HUDEP-2 (cell line): ENCODE data around the gene ARFIP2.
A peak's percentile ranks its signal among the peaks of the same experiment; 100 is the strongest.
"Not testable (repeated sequence)": the region's sequence is repeated elsewhere in the genome, so short reads cannot be mapped to it uniquely, and the experiment has no call there.

Experiments
- DNase-seq, 76 experiments: peaks; one replicate each; lab custom pipeline; 2025; ENCODE audit not compliant: unreplicated experiment in 76 of 76; lab: John Stamatoyannopoulos, UW

ARFIP2 gene

DNA sequence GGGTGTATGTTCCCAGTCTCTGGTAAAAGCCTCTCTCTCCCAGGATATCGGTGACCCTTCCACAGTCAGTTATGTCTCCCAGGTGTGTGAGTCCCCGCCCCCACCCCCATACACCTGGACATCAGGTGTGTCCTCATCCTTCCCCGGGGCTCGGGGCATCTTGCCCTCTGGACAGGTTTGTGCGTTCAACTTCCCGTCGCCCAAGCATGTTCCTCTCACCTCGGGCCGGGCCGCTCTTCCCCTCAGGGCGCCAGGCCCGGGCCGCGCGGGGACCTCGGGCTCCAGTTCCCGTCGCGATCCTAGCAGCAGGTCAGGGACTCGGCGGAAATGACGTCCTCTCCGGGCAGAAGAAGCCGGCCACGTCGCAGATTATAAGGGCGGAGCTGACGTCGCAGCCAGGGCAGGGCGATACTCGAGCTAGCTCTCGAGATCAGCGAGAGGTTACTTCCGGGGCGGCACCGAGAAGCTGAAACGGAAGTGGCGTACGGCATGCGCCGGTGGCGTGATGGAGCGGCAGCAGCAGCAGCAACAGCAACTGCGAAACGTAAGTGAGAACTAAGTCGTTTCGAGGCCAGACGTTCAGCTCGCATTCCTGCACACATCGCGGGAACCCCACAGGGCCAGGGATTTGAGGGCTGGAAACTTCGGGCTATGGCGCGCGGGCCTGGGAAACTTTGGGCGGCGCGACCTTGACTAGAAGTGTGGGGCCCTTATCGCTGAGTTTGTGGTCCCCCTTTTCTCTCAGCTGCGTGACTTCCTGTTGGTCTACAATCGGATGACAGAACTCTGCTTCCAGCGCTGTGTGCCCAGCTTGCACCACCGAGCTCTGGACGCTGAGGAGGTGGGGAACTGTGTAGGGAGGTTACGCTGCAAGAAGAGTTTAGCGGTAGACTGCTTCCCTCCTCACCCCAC, at the start of gene ARFIP2, which contains the start of gene TIMM10B:
Gene ARFIP2, minus strand, starts transcription at position 320 of the 912 bp plus-strand sequence. CDS start 910 bp downstream, outside the sequence.
Gene TIMM10B, plus strand, starts transcription at position 490 of the 912 bp plus-strand sequence. Its CDS starts 16 bp downstream, at position 506.
- DNase-seq = peak; percentile 6 to 98 (median 94)

DNA sequence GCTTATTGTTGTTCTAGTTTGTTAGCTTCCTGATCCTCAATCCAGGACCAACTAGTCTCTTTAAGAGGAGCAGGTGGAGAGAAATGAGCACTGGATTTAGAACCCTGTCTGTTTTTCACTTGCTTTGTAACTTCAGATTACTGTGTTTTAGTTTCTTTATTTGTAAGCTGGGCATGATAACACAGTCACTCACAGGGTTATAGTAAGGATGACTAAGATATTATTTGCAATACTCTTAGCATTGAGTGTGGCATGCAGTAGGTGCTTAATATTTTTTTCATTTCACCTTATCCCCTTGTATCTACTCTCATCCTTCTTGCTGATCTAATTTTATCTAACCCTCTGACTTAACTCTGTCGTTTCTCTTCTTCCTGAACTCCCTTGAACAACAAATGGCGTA, 49.7 kb upstream of the ARFIP2 start:
- no peak for DNase-seq

GRCh38 chr11:6529266-6529665, 48.1 kb upstream of the ARFIP2 start:
- no peak for DNase-seq

DNA sequence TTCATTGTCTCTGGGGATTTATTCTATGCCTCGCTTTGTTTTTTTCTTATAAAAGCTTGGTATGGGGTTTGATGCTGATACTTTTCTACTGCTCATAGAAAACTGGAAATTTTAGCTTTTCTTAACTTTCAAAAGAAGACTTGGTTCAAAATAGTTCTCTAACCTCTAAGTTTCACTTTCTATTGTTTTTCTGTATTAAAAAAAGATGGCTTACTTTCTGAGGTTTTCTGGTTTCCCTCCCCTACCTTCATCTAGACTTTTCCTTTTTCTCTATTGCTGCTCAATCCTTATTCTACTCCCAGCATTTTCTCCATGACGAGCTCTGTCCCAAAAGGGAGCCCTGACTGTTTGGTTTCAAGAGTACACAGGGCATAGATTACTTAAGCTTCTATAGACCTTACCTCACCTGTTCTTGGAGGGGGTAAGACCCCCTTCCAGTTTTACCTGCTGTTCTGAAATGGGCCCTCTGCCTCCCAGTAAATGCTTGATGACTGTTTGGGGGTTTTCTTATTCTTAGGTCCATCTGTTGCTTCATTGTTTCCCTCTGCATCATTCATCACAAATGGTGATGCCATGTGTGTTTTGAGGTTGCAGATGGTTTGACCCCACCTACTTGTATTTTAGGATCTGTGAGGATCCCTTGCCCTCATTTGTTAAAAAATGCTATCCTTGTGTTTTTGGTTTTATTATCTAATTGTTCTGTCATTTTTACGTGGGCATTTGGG, 45.4 kb upstream of the ARFIP2 start:
- DNase-seq = no peak

- no peak for DNase-seq
Measured at GRCh38 chr11:6523253-6523652, 42.1 kb upstream of the ARFIP2 start.

DNA sequence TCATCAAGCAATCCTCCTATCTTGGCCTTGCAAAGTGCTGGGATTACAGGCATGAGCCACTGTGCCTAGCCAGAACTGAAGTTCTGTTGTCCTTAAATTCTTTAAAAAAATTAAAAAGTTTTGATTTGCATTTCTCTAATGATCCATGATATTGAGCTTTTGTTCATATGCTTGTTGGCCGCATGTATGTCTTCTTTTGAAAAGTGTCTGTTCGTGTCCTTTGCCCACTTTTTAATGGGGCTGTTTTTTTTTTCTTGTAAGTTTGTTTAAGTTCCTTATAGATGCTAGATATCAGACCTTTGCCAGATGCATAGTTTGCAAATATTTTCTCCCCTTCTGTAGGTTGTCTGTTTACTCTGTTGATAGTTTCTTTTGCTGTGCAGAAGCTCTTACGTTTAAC, 40.8 kb upstream of the ARFIP2 start:
- not testable (repeated sequence) for DNase-seq

DNA sequence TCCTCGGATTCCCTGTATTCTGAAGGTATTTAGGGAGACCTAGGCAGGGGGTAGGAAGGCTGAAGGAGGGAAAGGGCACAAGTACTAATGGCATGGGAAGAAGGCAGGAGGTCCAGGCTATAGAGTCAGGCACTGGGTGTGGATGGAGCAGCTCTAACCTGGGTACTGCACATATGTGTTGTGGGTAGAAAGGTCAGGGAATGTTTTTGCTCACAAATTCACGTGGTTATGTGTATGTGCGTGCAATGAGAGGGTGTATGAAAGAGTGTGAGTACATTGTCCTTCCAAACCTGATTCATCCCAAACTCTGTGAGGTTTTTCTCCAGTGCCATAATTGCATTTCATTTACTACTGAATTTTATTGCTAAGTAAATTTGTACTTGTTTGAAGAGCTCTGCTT, 39.1 kb upstream of the ARFIP2 start:
- no peak for DNase-seq

- no peak for DNase-seq
Measured at GRCh38 chr11:6516865-6517264, 35.7 kb upstream of the ARFIP2 start.

GRCh38 chr11:6505577-6506240, 24.6 kb upstream of the ARFIP2 start:
- peak in 22 of 76 experiments; percentile 1 to 60 (median 27) for DNase-seq

DNA sequence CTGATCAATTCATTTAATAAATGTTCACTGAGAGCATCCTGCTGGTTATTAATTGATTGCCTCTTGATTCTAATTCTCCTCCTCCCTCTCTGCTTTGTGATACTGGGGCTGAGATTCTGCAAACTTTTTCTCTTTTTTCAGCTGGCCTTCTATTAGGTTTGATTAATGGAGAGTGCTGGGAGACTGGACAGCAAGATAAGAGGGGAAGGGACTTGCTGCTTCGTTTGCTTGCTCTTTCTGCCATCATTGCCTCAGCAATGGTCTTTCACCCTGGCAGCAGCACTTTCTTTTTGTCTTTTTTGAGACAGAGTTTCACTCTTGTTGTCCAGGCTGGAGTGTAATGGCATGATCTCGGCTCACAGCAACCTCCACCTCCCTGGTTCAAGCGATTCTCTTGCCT, 23.0 kb upstream of the ARFIP2 start:
- no peak for DNase-seq

DNA sequence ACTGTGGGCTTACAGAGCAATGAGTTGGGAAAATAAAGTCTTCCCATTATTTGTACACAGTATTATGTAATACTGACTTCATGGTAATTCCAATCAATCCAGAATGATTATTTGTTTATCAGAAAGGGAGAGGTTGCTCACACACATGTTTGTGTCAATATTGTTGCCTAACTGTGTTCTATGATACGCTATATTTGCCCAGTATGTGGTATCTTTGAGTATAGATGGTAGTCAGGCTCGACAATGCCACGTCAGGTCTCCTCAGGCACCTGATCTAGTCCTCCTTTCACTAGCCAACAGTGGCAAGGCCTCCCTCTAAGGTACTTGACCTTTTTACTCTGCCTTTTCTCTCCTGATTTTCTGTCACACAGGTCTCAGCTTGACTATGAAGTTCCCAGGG, 21.3 kb upstream of the ARFIP2 start:
- DNase-seq = no peak

DNA sequence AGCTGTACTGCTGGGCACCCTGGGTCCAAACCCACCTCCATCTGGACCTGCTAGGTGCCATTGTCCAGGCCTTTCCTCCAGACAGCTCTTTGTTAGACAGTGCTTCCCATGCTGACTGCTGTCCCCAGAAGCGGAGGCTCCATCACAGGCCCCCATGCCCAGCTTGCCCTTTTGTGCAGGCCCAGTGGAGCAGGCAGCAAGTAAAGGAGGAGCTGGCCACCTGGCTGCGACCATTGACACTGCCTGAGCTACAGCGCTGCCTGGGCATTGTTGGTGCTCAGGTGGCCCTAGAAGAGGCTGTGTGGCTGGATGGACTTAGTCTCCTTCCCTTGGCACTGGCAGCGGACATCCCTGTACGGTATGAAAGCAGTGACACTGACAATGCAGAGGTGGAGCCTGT, 17.4 kb upstream of the ARFIP2 start:
- DNase-seq = no peak

DNA sequence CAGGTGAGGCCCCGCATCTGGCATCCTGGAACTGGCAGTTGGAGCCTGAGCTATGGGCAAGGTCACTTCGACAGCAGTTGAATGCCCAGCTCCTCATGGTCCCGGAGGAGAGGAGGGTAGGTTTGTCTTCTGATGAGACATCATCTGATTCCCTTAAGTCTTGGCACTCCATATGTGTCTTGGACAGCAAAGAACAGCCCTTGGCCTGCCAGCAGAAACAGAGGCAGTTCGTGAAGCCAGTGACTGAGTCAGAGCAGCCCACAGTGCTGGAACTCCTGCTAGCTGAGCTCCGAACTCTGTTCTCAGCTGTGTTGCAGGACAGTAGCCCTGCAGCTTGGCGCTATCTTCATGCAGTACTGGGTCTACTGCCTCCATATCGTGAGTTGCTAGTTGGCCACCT, 17.0 kb upstream of the ARFIP2 start:
- no peak for DNase-seq

DNA sequence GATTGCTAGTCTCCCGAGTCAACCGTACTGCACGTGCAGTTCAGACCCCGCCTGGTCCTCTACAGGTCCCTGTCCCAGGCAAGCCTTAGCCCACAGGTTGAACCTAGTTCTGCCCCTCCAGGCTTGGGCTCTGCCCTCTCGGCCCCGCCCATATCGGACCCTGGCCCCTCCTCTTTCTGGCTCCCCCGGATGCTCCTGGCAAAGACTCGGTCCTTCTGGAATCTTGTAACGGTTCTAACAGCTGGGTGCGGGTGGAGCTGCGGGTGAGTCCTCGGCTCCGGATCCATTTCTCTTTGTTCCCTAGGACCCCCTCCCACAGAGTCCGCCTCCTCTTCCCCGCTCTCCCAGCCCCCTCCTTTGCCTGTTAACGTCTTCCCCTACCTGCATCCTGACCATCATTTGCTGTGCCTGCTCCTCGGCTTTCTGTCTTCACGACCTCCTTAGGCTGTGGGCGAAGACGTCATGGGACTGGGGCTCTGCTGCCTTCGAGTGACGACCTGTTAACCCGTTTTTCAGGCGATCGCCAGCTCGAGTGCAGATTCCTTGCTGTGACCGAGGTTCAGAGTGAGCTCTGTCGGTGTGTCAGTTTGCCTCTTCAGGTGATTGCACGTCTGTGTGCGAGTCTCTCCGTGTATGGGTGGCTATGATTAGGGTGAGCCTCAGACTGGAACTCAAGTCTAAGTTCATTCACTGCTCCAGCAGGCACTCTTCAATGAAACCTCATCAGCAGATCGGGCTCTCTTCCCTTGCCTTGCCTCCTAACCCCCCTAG, 16.1 kb upstream of the ARFIP2 start, which contains the start of gene DNHD1:
Gene DNHD1, plus strand, starts transcription at position 212 of the 771 bp plus-strand sequence. CDS start 936 bp downstream, outside the sequence.
- DNase-seq = no peak

- no peak for DNase-seq
Measured at GRCh38 chr11:6489306-6489705, 8.2 kb upstream of the ARFIP2 start.

DNA sequence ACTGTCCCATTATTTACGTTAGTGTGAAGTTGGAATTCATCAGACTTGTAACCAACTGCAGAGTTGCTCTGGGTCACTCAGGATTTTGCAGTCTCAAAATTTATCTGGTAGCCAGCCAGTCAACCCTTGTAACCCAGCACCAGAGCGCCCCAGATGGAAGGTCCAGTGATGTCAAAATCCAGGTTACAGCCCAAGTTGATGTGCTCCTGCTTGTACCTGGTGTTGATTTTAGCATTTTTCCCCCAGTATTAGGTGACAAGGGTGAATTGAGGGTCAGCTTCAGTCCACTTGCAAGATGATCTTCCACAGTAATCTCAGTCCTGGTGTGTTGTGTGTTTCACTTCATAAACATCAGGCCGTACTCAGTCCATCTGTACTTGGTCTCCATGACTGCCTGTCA, 7.7 kb upstream of the ARFIP2 start:
- DNase-seq = no peak

DNA sequence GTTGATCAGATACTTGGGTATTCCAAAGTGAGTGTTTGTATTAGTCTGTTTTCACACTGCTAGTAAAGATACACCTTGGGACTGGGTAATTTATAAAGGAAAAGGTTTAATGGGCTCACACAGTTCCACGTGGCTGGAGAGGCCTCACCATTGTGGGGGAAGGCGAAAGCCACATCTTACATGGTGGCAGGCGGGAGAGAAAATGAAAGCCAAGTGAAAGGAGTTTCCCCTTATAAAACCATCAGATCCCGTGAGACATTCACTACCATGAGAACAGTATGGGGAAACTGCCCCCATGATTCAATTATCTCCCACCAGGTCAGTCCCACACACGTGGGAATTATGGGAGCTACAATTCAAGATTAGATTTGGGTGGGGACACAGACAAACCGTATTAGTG, 7.2 kb upstream of the ARFIP2 start:
- DNase-seq = no peak

DNA sequence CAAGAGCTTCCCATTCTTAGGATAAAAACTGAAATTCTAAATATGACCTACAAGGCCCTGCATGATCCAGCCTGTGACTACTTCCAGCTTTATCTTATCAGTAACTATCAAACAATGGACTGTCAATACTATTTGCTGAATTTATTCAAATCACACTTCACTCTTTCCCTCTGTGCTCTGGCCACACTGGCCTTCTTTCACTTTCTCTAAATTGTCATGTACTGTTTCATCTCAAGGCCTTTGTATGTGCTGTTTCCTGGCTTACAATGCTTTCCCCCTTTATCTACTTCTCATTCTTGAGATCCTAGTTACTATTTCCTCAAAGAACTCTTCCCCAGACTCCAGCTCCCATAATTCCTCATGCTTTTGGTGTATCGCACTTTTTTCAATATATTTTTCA, 5.8 kb upstream of the ARFIP2 start:
- DNase-seq = no peak

DNA sequence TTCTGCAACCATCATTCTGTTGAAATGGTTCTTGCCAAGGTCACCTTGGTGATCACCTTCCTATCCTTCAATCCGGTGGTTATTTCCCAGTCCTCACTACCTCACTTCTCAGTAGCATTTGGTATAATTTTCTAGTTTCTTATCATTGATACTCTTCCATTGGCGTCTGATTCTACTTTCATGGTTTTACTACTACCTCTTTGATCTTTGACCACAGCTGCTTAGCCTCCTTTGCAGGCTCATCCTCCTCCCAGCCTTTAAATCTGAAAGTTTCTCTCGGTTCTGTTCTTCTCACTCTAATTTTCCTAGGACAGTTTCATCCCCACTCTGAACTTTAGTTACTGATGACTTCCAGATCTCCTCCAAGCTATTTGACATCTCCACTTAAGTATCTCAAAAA, 5.1 kb upstream of the ARFIP2 start:
- no peak for DNase-seq

DNA sequence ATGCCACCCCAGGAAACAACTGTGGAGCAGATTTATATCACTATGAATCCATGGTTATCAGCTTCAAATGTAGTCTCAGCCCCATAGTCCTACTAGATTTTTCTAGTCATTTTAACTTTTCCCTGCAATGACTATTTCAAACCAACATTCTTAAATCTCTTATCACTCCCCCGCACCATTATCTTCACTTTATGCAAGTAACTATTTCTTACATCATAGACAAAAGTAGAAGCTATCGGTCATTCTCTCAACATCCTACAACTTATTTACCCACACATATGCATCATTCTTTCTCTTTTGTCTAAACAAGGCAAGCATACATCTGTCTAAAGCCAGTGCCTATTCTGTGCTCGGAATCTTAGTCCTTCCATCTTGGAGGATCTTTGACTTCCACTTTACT, 4.5 kb upstream of the ARFIP2 start:
- DNase-seq = no peak
